ENCODE results near the gene IL12A. TPM values are rescaled to one million over a fixed set of nuclear protein-coding genes. Genes with fewer than 3 reads are reported as not detected.

Gene IL12A
- 1.1 TPM for polyA plus RNA-seq (2012; ENCODE audit: low read depth, missing spikeins)

- peak; percentile 12; the same call in 1 of the 2 replicates for TF ChIP-seq TAF1 (IDR thresholded peaks at IDR 0.05; ENCODE audit: low read depth, low read length)
- no peak for TF ChIP-seq POLR2A (IDR thresholded peaks at IDR 0.05; ENCODE audit: low read depth, low read length)
- TF ChIP-seq POU2F2 (IDR thresholded peaks at IDR 0.05; ENCODE audit: low read depth, low read length) = peak; percentile 98
- peak; percentile 98 for FAIRE-seq
- DNase-seq (ENCODE audit: insufficient read length, low spot score) = peak; percentile 77
Measured at GRCh38 chr3:159988617-159989271, at the start of gene IL12A. TSS of gene IL12A (plus strand) at chr3:159988835.

GRCh38 chr3:159941038-159942000 lies 47.3 kb upstream of the IL12A start:
- DNase-seq (ENCODE audit: insufficient read length, low spot score) (no peak), FAIRE-seq (peak; percentile 40)
- TF ChIP-seq SPI1 (IDR thresholded peaks at IDR 0.05; ENCODE audit: low read depth, low read length) (peak; percentile 58), TAF1 (IDR thresholded peaks at IDR 0.05; ENCODE audit: low read depth, low read length) (no peak)

- no peak for TF ChIP-seq POU2F2 (IDR thresholded peaks at IDR 0.05; ENCODE audit: low read depth, low read length)
- no peak for TF ChIP-seq PAX5 (IDR thresholded peaks at IDR 0.05; ENCODE audit: insufficient read depth, low read length, severe bottlenecking)
- no peak for TF ChIP-seq POLR2A (IDR thresholded peaks at IDR 0.05; ENCODE audit: low read depth, low read length)
- no peak for TF ChIP-seq TAF1 (IDR thresholded peaks at IDR 0.05; ENCODE audit: low read depth, low read length)
- TF ChIP-seq POLR2AphosphoS5 (IDR thresholded peaks at IDR 0.05; ENCODE audit: low read depth, low read length) = no peak
- no peak for TF ChIP-seq SPI1 (IDR thresholded peaks at IDR 0.05; ENCODE audit: low read depth, low read length)
- FAIRE-seq (no peak), DNase-seq (ENCODE audit: insufficient read length, low spot score) (no peak)
Measured at GRCh38 chr3:159944781-159945180, 43.9 kb upstream of the IL12A start.

- FAIRE-seq = no peak
- no peak for TF ChIP-seq POLR2AphosphoS5 (IDR thresholded peaks at IDR 0.05; ENCODE audit: low read depth, low read length)
- no peak for TF ChIP-seq POLR2A (IDR thresholded peaks at IDR 0.05; ENCODE audit: low read depth, low read length)
- no peak for TF ChIP-seq TAF1 (IDR thresholded peaks at IDR 0.05; ENCODE audit: low read depth, low read length)
- no peak for TF ChIP-seq PAX5 (IDR thresholded peaks at IDR 0.05; ENCODE audit: insufficient read depth, low read length, severe bottlenecking)
- no peak for TF ChIP-seq POU2F2 (IDR thresholded peaks at IDR 0.05; ENCODE audit: low read depth, low read length)
- no peak for TF ChIP-seq SPI1 (IDR thresholded peaks at IDR 0.05; ENCODE audit: low read depth, low read length)
Measured at GRCh38 chr3:159945930-159946329, 42.7 kb upstream of the IL12A start.

GRCh38 chr3:159947220-159947619 lies 41.4 kb upstream of the IL12A start:
- DNase-seq (ENCODE audit: insufficient read length, low spot score) = no peak
- no peak for FAIRE-seq
- TF ChIP-seq PAX5 (IDR thresholded peaks at IDR 0.05; ENCODE audit: insufficient read depth, low read length, severe bottlenecking) (no peak), POLR2AphosphoS5 (IDR thresholded peaks at IDR 0.05; ENCODE audit: low read depth, low read length) (no peak), POLR2A (IDR thresholded peaks at IDR 0.05; ENCODE audit: low read depth, low read length) (no peak), TAF1 (IDR thresholded peaks at IDR 0.05; ENCODE audit: low read depth, low read length) (no peak), SPI1 (IDR thresholded peaks at IDR 0.05; ENCODE audit: low read depth, low read length) (no peak), POU2F2 (IDR thresholded peaks at IDR 0.05; ENCODE audit: low read depth, low read length) (no peak)

More at GRCh38 chr3:159945930-159946329, 42.7 kb upstream of the IL12A start:
- no peak for DNase-seq (ENCODE audit: insufficient read length, low spot score)

GRCh38 chr3:159948429-159949144 lies 40.0 kb upstream of the IL12A start:
- DNase-seq (ENCODE audit: insufficient read length, low spot score) (no peak), FAIRE-seq (peak; percentile 58)
- TF ChIP-seq PAX5 (IDR thresholded peaks at IDR 0.05; ENCODE audit: insufficient read depth, low read length, severe bottlenecking) (no peak), POU2F2 (IDR thresholded peaks at IDR 0.05; ENCODE audit: low read depth, low read length) (no peak), SPI1 (IDR thresholded peaks at IDR 0.05; ENCODE audit: low read depth, low read length) (peak; percentile 69), POLR2A (IDR thresholded peaks at IDR 0.05; ENCODE audit: low read depth, low read length) (no peak), POLR2AphosphoS5 (IDR thresholded peaks at IDR 0.05; ENCODE audit: low read depth, low read length) (no peak), TAF1 (IDR thresholded peaks at IDR 0.05; ENCODE audit: low read depth, low read length) (no peak)

GRCh38 chr3:159950156-159950898 lies 38.3 kb upstream of the IL12A start:
- DNase-seq (ENCODE audit: insufficient read length, low spot score) (no peak), FAIRE-seq (peak; percentile 70)
- TF ChIP-seq POLR2AphosphoS5 (IDR thresholded peaks at IDR 0.05; ENCODE audit: low read depth, low read length) (no peak), SPI1 (IDR thresholded peaks at IDR 0.05; ENCODE audit: low read depth, low read length) (peak; percentile 98)

GRCh38 chr3:159951540-159951939 lies 37.1 kb upstream of the IL12A start:
- no peak for TF ChIP-seq POLR2AphosphoS5 (IDR thresholded peaks at IDR 0.05; ENCODE audit: low read depth, low read length)
- TF ChIP-seq TAF1 (IDR thresholded peaks at IDR 0.05; ENCODE audit: low read depth, low read length) = no peak
- no peak for TF ChIP-seq PAX5 (IDR thresholded peaks at IDR 0.05; ENCODE audit: insufficient read depth, low read length, severe bottlenecking)
- TF ChIP-seq POU2F2 (IDR thresholded peaks at IDR 0.05; ENCODE audit: low read depth, low read length) = no peak
- TF ChIP-seq POLR2A (IDR thresholded peaks at IDR 0.05; ENCODE audit: low read depth, low read length) = no peak
- no peak for TF ChIP-seq SPI1 (IDR thresholded peaks at IDR 0.05; ENCODE audit: low read depth, low read length)
- FAIRE-seq = no peak
- DNase-seq (ENCODE audit: insufficient read length, low spot score) = no peak

Measured in GM12891 (cell line).